Fibroblast of pulmonary artery (primary cell): ENCODE measurements around the gene ATXN10.

ENCODE experiments used
- DNase-seq: peaks from one replicate; pipeline ENCODE4 v3.0.0-alpha.2; 2010; ENCODE audit warnings: low read depth
- H3K4me3 ChIP-seq: replicated peaks from 2 replicates; pipeline ENCODE4 v1.5.1; 2011; ENCODE audit warnings: low read depth, mild to moderate bottlenecking, control low read depth, low read length, moderate library complexity
- TF ChIP-seq, protein P1 (sequence below): IDR thresholded peaks from 2 replicates; pipeline ENCODE4 v1.5.1; 2011; ENCODE audit warnings: mild to moderate bottlenecking, control low read depth, low read length, inconsistent platforms; ENCODE audit errors: missing control alignments

ATXN10 gene

DNA sequence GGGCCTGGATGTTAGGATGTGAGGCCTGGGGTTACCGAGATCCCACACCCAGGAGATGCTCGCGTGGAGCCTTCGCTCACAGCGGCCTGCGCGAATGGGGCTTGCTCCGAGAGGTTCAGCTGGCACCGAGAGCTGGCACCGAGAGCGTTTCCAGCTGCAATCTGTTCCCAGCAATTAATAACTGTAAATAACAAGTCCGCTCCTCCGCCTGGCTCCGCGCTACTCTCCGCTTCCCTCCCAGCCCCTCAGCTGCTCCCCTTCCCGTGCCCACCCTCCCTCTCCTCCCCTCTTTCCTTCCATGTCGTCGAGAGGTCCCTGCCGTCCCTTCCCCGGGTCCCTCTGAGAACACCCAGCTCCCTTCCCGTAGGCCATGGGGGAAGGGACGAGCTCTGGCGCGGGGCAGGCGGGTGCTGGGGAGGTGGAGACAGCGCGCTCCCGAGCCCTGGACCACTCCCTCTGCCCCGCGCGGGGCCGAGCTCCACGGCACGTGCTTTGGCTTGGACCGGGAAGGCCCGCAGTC, 194.6 kb downstream of the ATXN10 start:
- H3K4me3 ChIP-seq = no peak overlapping the region
- no peak for DNase-seq
- TF ChIP-seq, protein P1, sequence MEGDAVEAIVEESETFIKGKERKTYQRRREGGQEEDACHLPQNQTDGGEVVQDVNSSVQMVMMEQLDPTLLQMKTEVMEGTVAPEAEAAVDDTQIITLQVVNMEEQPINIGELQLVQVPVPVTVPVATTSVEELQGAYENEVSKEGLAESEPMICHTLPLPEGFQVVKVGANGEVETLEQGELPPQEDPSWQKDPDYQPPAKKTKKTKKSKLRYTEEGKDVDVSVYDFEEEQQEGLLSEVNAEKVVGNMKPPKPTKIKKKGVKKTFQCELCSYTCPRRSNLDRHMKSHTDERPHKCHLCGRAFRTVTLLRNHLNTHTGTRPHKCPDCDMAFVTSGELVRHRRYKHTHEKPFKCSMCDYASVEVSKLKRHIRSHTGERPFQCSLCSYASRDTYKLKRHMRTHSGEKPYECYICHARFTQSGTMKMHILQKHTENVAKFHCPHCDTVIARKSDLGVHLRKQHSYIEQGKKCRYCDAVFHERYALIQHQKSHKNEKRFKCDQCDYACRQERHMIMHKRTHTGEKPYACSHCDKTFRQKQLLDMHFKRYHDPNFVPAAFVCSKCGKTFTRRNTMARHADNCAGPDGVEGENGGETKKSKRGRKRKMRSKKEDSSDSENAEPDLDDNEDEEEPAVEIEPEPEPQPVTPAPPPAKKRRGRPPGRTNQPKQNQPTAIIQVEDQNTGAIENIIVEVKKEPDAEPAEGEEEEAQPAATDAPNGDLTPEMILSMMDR = no peak

DNA sequence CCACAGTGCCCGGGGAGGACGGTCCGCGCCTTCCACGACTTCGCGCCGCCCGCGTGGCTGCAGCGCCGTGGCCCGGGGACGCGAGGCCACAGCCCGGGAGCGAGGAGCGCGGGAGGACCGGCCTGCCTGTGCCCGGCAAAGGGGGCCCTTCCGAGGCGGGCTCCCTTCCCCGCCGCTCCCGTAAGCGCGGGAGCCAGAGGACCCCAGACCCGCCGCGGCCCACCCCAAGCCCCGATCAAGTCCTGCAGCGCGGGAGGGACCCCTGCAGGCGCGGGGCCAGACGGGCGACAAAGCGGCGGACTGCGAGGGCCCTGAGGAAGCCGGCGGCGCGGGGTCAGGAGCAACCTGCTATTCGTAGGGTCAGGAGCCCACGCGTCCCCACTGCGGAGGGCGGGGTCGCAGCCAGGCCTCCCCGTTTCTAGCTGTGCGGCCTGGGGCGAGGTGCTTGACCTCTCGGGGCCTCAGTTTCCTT, 195.0 kb downstream of the ATXN10 start:
- no peak for DNase-seq
- no peak overlapping the region for H3K4me3 ChIP-seq
- TF ChIP-seq, protein P1 = no peak

DNA sequence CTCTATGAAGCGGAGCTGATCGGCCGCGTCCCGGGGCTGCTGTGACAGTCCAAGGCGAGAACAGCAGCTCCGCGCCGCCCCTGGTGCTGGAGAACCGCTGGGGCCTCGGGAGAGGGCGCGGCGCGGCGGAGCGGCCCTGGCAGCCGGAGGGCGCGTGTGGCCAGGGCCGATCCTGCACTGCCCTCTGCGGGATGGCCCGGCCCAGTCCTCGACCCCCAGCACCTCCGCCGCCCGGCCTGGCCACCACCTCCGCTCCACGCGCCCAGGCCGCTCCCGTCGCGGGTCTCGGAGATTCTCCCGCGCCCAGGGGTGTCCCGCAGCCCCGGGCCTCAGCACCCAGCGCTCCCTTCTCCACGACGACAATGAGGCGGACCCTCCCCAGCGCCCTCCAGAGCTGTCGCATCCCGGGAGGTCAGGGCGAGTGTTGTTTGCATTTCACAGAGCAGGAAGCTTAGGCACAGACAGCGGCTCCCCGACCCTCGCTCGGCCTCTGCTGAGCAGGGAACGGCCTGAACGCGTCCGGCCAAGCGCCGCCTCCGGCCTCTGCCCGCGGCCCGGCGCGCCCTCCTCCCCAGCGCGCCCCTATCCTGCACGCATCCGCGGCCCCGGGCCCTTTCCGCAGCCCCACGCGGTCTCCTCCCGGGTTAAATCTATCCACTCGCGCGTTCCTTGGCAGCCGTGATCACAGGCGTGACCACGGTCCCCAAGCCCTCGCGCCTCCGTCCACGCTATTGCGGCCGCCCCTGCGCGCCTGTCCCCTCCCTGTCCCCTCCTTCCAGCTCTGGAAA, 195.7 kb downstream of the ATXN10 start:
- H3K4me3 ChIP-seq = no peak overlapping the region
- DNase-seq = peak; percentile 29
- TF ChIP-seq, protein P1 = no peak

DNA sequence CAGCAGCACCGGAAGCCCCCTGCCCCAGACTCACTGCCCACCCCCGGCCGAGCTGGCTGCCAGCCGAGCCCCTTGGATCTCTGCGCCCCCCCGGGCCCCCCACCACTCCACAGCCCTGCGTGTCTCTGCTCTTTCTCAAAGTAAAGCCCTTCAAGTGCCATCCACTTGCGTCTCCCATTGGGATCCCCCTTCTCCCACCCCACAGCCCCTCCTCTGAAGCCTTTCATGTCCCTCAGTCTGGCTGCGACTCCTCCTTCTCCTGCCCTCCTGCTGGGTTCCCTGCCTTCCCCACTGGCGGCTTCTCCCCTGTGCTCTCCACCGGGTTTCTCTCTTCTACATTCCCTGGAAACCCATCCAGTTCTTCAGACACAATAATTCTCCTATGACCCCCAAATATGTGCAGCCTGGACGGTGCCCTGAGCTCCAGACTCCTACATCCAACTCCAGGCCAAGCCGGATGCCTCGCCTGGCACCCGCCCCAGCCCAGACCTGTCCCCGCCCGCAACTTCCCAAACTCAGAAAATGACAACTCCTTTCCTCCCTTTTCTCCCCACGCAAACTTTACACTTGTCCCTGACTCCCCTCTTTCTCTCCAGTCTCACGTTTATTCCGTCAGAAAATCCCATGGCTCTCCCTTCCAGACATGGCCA, 196.4 kb downstream of the ATXN10 start:
- H3K4me3 ChIP-seq = no peak overlapping the region
- TF ChIP-seq, protein P1 = no peak
- no peak for DNase-seq

DNA sequence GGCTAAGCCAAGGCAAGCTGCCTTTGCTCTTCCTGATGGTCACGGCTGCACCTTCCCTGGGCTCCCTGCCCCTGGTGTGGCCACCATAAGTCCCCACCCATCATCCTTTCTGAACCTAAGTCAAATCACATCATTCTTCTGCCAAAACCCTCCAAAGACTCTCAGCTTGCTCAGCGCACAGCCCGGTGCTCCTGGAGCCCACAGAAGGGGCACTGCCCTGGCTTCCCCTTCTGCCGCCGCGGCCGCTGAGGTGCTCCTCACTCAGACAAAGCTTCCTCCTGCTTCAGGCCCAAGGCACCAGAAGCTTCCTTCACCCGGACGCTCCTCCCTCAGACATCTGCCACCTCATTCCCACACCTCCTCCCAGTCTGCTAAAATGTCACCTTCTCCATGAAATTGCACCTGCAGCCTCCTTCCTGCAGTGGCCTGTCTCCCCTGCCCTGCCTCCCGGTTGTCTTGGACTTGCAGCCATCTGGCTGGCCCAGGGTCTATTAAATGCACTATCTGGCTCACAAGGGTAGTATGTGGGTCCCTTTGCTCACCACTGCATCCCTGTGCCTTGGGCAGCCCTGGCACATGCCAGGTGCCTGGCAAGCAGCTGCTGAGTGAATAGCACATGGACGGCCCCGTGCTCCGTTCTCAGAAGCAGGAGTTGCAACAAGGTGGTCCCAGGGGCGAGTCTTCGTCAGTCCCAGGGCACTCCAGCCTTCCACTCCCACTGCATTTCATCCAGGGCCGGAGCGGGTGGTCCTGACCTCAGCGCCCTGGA, 197.1 kb downstream of the ATXN10 start:
- DNase-seq = no peak
- TF ChIP-seq, protein P1 = no peak
- no peak overlapping the region for H3K4me3 ChIP-seq

DNA sequence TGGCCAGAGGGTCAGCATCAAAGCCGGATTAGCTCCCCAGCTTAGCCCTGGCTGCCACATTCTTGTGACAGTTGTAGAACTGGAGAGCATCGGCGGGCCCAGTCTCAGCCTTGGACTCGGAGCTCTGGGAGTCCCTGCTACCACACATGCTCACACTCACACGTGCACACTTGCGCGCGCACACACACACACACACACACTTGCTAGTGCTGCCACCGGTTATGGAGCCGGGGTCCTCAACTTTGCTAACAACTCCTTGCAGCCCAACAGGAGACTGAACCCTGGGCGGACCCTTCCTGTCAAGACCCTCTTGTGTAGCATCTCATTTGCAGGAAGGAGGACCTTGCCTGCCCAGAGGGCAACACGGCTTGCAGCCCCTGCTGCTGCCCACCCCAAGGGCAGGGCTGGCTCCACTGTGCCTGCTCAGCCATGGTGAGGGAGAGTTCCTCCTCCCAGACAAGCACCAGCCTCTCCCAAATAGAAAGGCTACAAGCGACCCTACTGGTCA, 197.8 kb downstream of the ATXN10 start:
- no peak for DNase-seq
- H3K4me3 ChIP-seq = no peak overlapping the region
- TF ChIP-seq, protein P1 = no peak
